Measurements from ENCODE around the gene MAP4K4. TPM values are rescaled to one million over a fixed set of nuclear protein-coding genes. Genes with fewer than 3 reads are reported as not detected.

The MAP4K4 gene
- total RNA-seq, 1 experiment from 2014 or later = 132 TPM

GRCh38 chr2:101829429-101829828, 131.9 kb downstream of the MAP4K4 start:
- Histone ChIP-seq H3K9me3 (ENCODE audit: control insufficient read depth, low read depth, low read length) (no peaks in the 10 kb centered on the region), H3T11ph (ENCODE audit: low read length) (no peak overlapping the region), H4K8ac (replicated peaks; ENCODE audit: insufficient read length, low read depth, low read length) (no peak overlapping the region), H2AFZ (ENCODE audit: low read length) (no peak overlapping the region), H3K14ac (ENCODE audit: insufficient read depth, low read length) (no peak overlapping the region), H3K27me3 (ENCODE audit: insufficient read depth, low read length) (no peaks in the 10 kb centered on the region), H2BK20ac (ENCODE audit: low read depth, low read length, poor library complexity, severe bottlenecking) (no peak overlapping the region), H3K27ac (ENCODE audit: insufficient read length, low read depth, low read length) (no peak overlapping the region), H3K56ac (ENCODE audit: insufficient read length, low read depth, low read length) (no peak overlapping the region), H3K4ac (ENCODE audit: low read depth, low read length) (no peak overlapping the region), H2AK5ac (ENCODE audit: insufficient read length, low read length) (no peak overlapping the region), H3K4me1 (ENCODE audit: insufficient read depth, low read length) (no peaks in the 10 kb centered on the region), H3K9ac (ENCODE audit: extremely low read depth, insufficient read length, low read length) (no peak overlapping the region), H3K79me1 (ENCODE audit: insufficient read depth, low read depth, low read length, poor library complexity, severe bottlenecking) (peaks cover 3% of the 10 kb centered on the region), H3K18ac (ENCODE audit: insufficient read length, low read depth, low read length) (no peak overlapping the region), H4K5ac (ENCODE audit: insufficient read length, low read depth, low read length) (no peak overlapping the region), H2BK15ac (ENCODE audit: low read depth, low read length) (no peak overlapping the region), H2BK12ac (ENCODE audit: insufficient read length, low read depth, low read length) (no peak overlapping the region), H4K91ac (ENCODE audit: insufficient read length, low read depth, low read length) (no peak overlapping the region), H2BK120ac (ENCODE audit: low read depth, low read length, poor library complexity, severe bottlenecking) (no peak overlapping the region), H2BK5ac (ENCODE audit: insufficient read length, low read length) (no peak overlapping the region), H3K23me2 (ENCODE audit: insufficient read length, low read depth, low read length, poor library complexity, severe bottlenecking) (no peaks in the 10 kb centered on the region), H3K4me2 (ENCODE audit: insufficient read depth, insufficient read length, low read length) (no peak overlapping the region), H3K79me2 (ENCODE audit: insufficient read depth, low read length) (no peaks in the 10 kb centered on the region), H4K20me1 (ENCODE audit: control insufficient read depth, insufficient read depth, insufficient read length) (no peaks in the 10 kb centered on the region), H3K23ac (ENCODE audit: insufficient read length, low read depth, low read length) (no peak overlapping the region)
- TF ChIP-seq CTCF (conservative IDR thresholded peaks at IDR 0.05) = no peak
- Mint-ChIP-seq H3K27me3 (ENCODE audit: low read depth) (no peaks in the 10 kb centered on the region), H3K4me1 (peaks cover 9 to 14% of the 10 kb centered on the region in 2 experiments), H3K27ac (no peak overlapping the region; a peak in 1 of 7 replicates), H3K36me3 (ENCODE audit: insufficient read depth in 1 of 3, low read depth in 3 of 3) (peaks cover 14 to 52% (median 51%) of the 10 kb centered on the region in 3 experiments), H3K9me3 (no peaks in the 10 kb centered on the region), H3K4me3 (no peak overlapping the region)
- WGBS (ENCODE audit: extremely low coverage, insufficient read length, low lambda C conversion rate) = no CpG with 5 or more reads among the region's 3 CpGs
- DNase-seq = no peak

Data from H9 (cell line).